ENCODE results near the gene BRCA2.

BRCA2 gene

GRCh38 chr13:32310134-32310706 lies 5.1 kb upstream of the BRCA2 start:
- TF ChIP-seq CTCF (IDR thresholded peaks at IDR 0.05; ENCODE audit: low read depth, low read length), result peak; percentile 69
- peak; percentile 39 for DNase-seq (ENCODE audit: extremely low read depth, low read depth)

DNA sequence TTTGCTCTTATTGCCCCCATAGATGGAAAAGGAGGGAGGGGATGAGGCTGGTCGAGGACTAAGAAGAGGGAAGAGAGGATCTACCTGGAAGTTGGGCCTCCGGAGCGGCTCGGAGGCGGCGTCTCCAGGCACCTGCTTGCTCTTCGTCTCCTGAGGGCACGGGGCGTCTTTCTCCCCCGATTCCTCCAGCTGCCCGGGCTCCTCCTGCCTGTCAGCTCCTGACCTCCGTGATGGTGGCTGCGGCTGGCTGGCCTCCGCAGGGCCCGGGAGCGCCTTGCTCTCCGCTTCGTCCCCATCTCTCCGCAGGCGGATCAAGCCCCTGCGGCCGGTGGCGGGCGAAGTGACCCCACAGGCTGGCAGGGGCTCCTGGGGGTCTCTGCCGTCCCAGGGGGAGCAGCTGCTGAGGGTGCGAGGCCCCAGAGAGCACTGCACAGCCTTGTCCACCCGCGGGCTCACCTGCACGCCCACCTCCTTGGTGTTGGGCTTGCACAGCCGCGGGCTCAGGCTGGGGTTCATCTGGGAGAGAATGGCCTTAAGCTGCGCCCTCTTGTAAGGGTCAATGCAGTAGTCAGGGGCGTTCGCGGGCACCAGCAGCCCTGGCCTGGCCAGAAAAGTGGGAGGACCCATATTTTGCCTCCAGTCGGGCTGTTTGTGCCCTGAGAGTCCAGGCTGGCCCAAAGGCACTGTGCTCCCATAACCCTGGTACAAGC lies 4.0 kb upstream of the BRCA2 start:
- no peak for DNase-seq (ENCODE audit: extremely low read depth, low read depth)
- TF ChIP-seq CTCF (IDR thresholded peaks at IDR 0.05; ENCODE audit: low read depth, low read length), result no peak

- no peak for DNase-seq (ENCODE audit: extremely low read depth, low read depth)
- TF ChIP-seq CTCF (IDR thresholded peaks at IDR 0.05; ENCODE audit: low read depth, low read length), result no peak
These were observed 754 bp upstream of the BRCA2 start for GRCh38 chr13:32314271-32315237.

DNA sequence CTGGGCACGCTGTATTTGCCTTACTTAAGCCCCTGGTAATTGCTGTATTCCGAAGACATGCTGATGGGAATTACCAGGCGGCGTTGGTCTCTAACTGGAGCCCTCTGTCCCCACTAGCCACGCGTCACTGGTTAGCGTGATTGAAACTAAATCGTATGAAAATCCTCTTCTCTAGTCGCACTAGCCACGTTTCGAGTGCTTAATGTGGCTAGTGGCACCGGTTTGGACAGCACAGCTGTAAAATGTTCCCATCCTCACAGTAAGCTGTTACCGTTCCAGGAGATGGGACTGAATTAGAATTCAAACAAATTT lies 676 bp downstream of the BRCA2 start:
- no peak for DNase-seq (ENCODE audit: extremely low read depth, low read depth)
- no peak; the same call in 1 of the 2 replicates for TF ChIP-seq CTCF (IDR thresholded peaks at IDR 0.05; ENCODE audit: low read depth, low read length)

DNA sequence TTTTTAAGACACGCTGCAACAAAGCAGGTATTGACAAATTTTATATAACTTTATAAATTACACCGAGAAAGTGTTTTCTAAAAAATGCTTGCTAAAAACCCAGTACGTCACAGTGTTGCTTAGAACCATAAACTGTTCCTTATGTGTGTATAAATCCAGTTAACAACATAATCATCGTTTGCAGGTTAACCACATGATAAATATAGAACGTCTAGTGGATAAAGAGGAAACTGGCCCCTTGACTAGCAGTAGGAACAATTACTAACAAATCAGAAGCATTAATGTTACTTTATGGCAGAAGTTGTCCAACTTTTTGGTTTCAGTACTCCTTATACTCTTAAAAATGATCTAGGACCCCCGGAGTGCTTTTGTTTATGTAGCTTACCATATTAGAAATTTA lies 1.2 kb downstream of the BRCA2 start:
- DNase-seq (ENCODE audit: extremely low read depth, low read depth), result no peak
- TF ChIP-seq CTCF (IDR thresholded peaks at IDR 0.05; ENCODE audit: low read depth, low read length), result no peak

- TF ChIP-seq CTCF (IDR thresholded peaks at IDR 0.05; ENCODE audit: low read depth, low read length), result no peak
- DNase-seq (ENCODE audit: extremely low read depth, low read depth), result no peak
These were observed 2.6 kb downstream of the BRCA2 start for GRCh38 chr13:32317716-32318465.

All from AG09319 (cell line).